WTC11 (cell line): ENCODE results near the gene TAF7L.

Source experiments
- ATF3 ChIP-seq: sonication (generic); formaldehyde crosslinking; conservative IDR thresholded peaks from 2 replicates; pipeline ENCODE4 v1.8.1; 2022; ENCODE audit warnings: mild to moderate bottlenecking, missing genetic modification reagents
- CTCF ChIP-seq: fragments of 200-600 bp; IDR thresholded peaks from 2 replicates; pipeline ENCODE4 v1.8.0; 2022; ENCODE audit warnings: antibody characterized with exemption
- MAX ChIP-seq: sonication (generic); formaldehyde crosslinking; IDR thresholded peaks from 2 replicates; pipeline ENCODE4 v1.8.0; 2022; ENCODE audit warnings: mild to moderate bottlenecking, missing genetic modification reagents
- PRDM15 ChIP-seq: sonication (generic); formaldehyde crosslinking; IDR thresholded peaks from 2 replicates; pipeline ENCODE4 v1.8.0; 2022; ENCODE audit warnings: missing genetic modification reagents
- TEAD4 ChIP-seq: sonication (generic); formaldehyde crosslinking; IDR thresholded peaks from 2 replicates; pipeline ENCODE4 v1.8.0; 2022; ENCODE audit warnings: mild to moderate bottlenecking, missing genetic modification reagents
- ZNF317 ChIP-seq: sonication (generic); formaldehyde crosslinking; IDR thresholded peaks from 2 replicates; pipeline ENCODE4 v1.8.1; 2023; ENCODE audit warnings: low read depth, mild to moderate bottlenecking, moderate library complexity, missing genetic modification reagents, borderline replicate concordance

GRCh38 chrX:101232316-101232715 lies 58.8 kb downstream of the TAF7L start:
- TF ChIP-seq CTCF, result no peak
- no peak for TF ChIP-seq ZNF317 (CRISPR knock-in tag)
- no peak for TF ChIP-seq PRDM15
- TF ChIP-seq TEAD4 (CRISPR knock-in tag), result no peak
- no peak for TF ChIP-seq ATF3 (CRISPR knock-in tag)
- TF ChIP-seq MAX (CRISPR knock-in tag), result no peak
